ENCODE results near the gene FAM171A2.

Gene FAM171A2

GRCh38 chr17:44318077-44318892 lies 45.4 kb downstream of the FAM171A2 start:
- no peak for DNase-seq

GRCh38 chr17:44317545-44317944 lies 46.1 kb downstream of the FAM171A2 start:
- DNase-seq: no peak

- DNase-seq: no peak
Measured at GRCh38 chr17:44315760-44316731, 47.6 kb downstream of the FAM171A2 start.

DNA sequence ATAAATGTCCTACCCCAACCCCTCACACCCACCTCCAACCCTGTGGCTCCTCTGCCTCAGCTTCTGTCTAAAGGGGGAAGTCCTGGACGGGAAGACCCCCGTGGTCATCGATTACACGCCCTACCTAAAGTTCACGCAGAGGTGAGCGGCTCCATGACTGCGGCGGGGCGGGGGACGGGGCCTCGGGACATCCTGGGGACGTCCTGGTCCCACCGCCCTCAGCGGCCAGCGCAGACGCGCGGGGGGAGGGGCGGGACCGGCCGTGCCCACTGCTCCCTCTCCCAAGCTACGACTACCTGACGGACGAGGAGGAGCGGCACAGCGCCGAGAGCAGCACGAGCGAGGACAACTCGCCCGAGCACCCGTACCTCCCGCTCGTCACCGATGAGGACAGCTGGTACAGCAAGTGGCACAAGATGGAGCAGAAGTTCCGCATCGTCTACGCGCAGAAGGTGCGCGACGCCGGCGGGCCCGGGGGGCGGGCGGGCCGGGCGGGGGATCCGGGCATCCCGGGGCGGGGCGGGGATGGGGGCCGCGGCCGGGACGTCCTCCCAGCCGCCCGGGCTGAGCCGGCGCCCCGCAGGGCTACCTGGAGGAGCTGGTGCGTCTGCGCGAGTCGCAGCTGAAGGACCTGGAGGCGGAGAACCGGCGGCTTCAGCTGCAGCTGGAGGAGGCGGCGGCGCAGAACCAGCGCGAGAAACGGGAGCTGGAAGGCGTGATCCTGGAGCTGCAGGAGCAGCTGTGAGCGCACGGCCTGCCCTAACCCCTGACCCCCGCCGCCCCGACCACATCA lies 48.6 kb downstream of the FAM171A2 start:
- DNase-seq: no peak

DNA sequence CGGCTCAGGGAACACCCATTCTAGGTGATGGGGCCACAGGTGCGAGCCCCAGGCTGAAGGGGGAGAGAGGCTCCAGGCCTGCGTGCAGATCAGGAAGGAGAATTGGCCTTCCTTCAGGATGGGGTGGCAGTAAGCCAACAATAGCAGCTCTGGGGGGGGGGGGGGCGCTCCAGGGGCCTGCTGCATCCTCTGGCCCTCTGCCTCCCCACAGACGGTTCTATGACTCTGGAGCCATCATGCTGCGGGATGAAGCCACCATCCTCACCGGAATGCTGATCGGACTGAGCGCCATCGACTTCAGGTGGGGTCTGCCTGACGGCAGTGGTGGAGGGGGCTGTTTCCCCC lies 49.2 kb downstream of the FAM171A2 start:
- DNase-seq: no peak

GRCh38 chr17:44314031-44314430 lies 49.6 kb downstream of the FAM171A2 start:
- no peak for DNase-seq

DNA sequence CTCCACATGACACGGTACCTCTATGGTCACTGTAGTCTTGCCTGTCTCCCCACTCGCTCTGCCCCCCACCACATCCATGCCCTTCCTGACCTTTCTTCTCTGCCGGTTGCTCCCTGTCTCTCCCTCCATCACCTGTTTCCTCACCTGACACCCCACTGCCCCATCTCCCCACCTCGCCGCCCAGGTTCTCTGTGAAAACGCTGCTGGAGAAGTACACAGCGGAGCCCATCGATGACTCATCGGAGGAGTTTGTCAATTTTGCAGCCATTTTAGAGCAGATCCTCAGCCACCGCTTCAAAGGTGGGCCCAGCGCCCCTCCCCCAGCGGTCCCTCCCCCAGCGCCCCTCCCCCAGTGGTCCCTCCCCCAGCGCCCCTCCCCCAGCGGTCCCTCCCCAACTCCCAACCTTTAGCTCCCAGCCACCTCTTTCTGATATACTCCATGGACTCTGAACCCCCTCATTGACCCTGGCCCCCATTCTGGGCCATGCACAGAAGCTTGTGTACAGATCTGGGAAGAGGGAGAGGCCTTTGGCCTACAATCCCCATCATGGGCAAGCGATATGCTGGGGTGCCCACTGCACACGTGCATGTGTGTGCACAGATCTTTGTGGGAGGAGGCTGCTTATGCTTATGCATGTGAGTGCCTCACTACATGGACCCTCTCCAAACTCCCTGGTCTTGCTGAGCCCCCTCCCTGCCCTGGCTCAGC lies 51.1 kb downstream of the FAM171A2 start:
- DNase-seq: no peak

DNA sequence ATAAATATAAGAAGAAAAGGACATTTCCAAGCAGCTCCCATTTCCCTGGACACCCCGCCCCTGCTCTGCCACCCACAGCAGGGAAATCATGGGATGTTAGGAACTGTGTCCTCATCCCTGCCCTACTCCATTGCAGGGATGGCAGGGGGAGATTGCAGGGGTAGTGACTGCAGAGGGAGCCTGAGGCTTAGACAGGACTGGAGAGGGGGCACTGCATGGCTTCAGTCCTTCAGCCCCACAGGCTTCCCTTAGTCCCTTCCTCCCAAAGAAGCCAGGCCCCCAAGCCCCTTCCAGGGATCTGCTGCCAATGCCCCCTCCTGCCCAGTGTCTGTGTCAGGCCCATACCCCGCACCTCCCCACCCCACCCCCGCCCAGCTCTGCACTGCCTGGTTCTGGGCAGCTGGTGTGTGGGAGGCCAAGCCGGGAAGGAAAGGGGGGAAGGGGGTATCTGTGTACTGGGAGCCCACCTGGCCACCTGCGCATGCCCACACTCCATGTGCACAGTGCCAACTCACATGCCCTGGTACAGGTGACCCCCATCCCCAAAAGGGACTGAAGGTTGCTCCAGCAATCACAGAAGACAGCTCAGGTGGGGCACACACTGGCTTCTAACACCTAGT lies 52.0 kb downstream of the FAM171A2 start:
- DNase-seq: no peak

DNA sequence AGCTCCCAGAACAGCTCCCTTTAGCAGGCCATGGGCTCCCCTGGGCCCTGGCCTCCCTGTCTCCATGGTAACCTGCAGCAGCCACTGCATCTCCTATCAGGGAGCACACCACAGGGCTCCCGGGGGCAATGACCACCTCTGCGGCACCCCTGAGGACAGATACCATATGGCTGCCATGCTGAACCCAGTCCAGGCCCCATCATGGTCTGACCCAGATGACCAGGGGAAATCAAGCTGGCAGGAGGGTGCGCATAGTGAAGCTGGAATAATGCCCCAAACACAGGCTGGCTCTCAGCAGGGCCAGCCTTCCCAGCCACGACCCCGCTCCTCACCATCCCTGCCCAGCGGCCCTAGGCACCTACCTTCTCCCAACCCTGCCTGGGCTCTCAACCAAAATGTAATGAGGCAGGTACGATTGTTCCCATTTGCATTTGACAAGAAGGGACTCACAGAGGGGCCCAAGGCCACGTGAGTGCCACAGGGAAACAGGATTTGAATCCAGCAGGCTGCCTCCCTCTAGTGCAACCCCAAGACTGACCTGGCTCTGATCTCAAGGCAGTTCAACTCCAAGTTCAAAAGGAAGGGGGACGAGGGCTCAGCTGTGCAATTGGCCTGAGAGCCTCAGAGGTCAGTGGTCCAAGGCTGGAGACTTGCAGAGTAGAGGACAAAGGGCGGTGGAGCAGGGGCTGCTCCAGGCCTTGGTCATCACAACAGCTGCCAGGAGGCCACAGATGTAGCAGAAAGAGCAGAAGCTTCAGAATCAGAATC lies 52.9 kb downstream of the FAM171A2 start:
- DNase-seq: no peak

- DNase-seq: no peak
Measured at GRCh38 chr17:44310188-44310587, 53.5 kb downstream of the FAM171A2 start.

DNA sequence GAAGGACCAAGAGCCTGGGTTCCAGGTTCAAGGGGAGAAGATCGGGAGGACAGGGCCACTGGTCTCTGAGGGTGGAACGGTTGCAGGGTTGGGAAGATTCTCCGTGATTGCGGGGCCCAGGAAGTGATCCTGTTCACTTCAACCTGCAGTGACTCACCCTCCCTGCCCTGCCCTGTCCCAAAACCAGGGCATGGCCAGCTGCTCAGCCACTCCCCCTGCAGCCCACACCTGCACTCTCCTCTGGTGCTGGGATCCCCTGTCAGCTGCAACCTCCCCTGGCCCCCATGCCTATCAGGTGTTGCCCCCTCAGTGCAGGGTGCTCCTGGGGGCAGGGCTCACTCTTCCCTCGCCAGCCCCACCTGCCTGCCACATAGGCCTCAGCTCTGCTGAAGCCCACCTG lies 54.2 kb downstream of the FAM171A2 start:
- DNase-seq: no peak

- no peak for DNase-seq
Measured at GRCh38 chr17:44308865-44309264, 54.8 kb downstream of the FAM171A2 start.

DNA sequence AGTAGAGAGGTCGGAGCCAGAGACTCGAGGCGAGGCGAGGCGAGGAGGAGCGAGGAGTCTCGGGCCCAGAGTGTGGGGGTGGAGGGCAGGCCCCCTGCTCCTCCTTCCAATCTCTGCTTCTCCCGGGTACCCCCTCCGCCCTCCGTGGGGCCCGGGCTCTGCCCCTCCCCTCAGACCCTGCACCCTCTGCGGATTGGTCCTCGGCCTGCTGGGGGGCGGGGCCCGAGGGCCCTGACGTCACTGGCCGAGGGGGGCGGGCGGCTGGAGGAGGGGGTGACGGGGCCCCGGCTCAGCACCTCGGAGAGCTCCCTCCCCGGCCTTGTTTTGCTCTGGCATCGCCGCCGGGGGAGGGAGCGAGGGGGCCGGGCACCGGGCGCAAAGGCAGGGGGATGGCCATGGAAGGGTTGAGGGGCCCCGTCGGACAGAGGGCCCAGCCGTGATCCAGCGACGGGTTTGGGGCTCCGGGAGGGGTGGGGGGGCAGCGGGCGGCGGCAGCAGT lies 55.3 kb downstream of the FAM171A2 start, which contains the start of gene RUNDC3A:
RUNDC3A (plus strand) TSS at position 282 of the 499 bp plus-strand sequence. CDS start 232 bp downstream, outside the sequence.
- peak; percentile 73 for DNase-seq

- DNase-seq: peak; percentile 29
Measured at GRCh38 chr17:44307387-44308186, 56.1 kb downstream of the FAM171A2 start.

- DNase-seq: peak; percentile 29
Measured at GRCh38 chr17:44304651-44305050, 59.0 kb downstream of the FAM171A2 start.

Data from NCI-H187 treated with DMSO at 0.1 percent for 48 hours (cell line).